Endodermal cell (in vitro differentiated cells): ENCODE results near the gene MAFG. TPM values are rescaled to one million over a fixed set of nuclear protein-coding genes. Genes with fewer than 3 reads are reported as not detected.

Source experiments
- DNase-seq: peaks from one replicate; pipeline ENCODE4 v3.0.0-alpha.2; 2017
- H3K27ac ChIP-seq: 2 replicates; pipeline ENCODE4 v1.5.1; 2013; ENCODE audit warnings: mild to moderate bottlenecking, low read depth, low read length, moderate library complexity
- H3K27me3 ChIP-seq: 2 replicates; pipeline ENCODE4 v1.6.1; 2013; ENCODE audit warnings: mild to moderate bottlenecking, low read length, moderate library complexity; ENCODE audit not compliant: insufficient read depth, control insufficient read depth, poor library complexity, severe bottlenecking
- H3K36me3 ChIP-seq: 2 replicates; pipeline ENCODE4 v1.7.0; 2013; ENCODE audit warnings: mild to moderate bottlenecking, low read length, moderate library complexity; ENCODE audit not compliant: control insufficient read depth, insufficient read depth
- H3K4me1 ChIP-seq: one replicate; pipeline ENCODE4 v1.7.0; 2013; ENCODE audit warnings: low read length; ENCODE audit not compliant: control insufficient read depth, insufficient read depth
- H3K4me3 ChIP-seq: 2 replicates; pipeline ENCODE4 v1.5.1; 2013; ENCODE audit warnings: mild to moderate bottlenecking, low read length, moderate library complexity
- H3K9ac ChIP-seq: 2 replicates; pipeline ENCODE4 v1.6.1; 2013; ENCODE audit warnings: mild to moderate bottlenecking, low read length, moderate library complexity; ENCODE audit not compliant: poor library complexity, severe bottlenecking; ENCODE audit errors: extremely low read depth
- H3K9me3 ChIP-seq: 2 replicates; pipeline ENCODE4 v1.6.1; 2013; ENCODE audit warnings: mild to moderate bottlenecking, low read length, moderate library complexity; ENCODE audit not compliant: control insufficient read depth
- H3K27ac Mint-ChIP-seq: 2 replicates; pipeline ENCODE4 v1.8.0; 2020; ENCODE audit warnings: mixed read lengths
- H3K27me3 Mint-ChIP-seq: 2 replicates; pipeline ENCODE4 v1.8.0; 2021; ENCODE audit warnings: mild to moderate bottlenecking, mixed read lengths; ENCODE audit not compliant: insufficient read depth
- H3K36me3 Mint-ChIP-seq: 2 replicates; pipeline ENCODE4 v1.8.0; 2020; ENCODE audit warnings: low read depth, mixed read lengths
- H3K4me1 Mint-ChIP-seq: 2 replicates; pipeline ENCODE4 v1.8.0; 2020; ENCODE audit warnings: mixed read lengths
- H3K4me3 Mint-ChIP-seq: 2 replicates; pipeline ENCODE4 v1.8.0; 2020; ENCODE audit warnings: mild to moderate bottlenecking, moderate library complexity, mixed read lengths
- H3K9me3 Mint-ChIP-seq: 2 replicates; pipeline ENCODE4 v1.8.0; 2020; ENCODE audit warnings: mild to moderate bottlenecking, mixed read lengths
- CTCF ChIP-seq: fragments of 200-600 bp; sonication (generic); conservative IDR thresholded peaks from 2 replicates; pipeline ENCODE4 v1.5.0; 2021; ENCODE audit warnings: antibody characterized with exemption, mild to moderate bottlenecking
- WGBS, 2 experiments: methylation state at CpG; one replicate each; pipeline versions ENCODE4 v1.1.5 to v1.1.7; 2013; ENCODE audit warnings: missing lambda C conversion rate in 2 of 2, mixed read lengths in 1 of 2; ENCODE audit not compliant: insufficient coverage in 1 of 2, insufficient read length in 1 of 2; 5-methylcytosine and 5-hydroxymethylcytosine counted together
- total RNA-seq, 2 donors: library from RNA; stranded (reverse); fragmentation: NEBNext Ultra II Directional in 1 of 2; extraction: Animal tissue kit (Norgen Biotek cat#: 25700) in 1 of 2; gene quantifications; 2 replicates in 1 of 2; 3 replicates in 1 of 2; pipeline ENCODE4 v1.2.1, GENCODE V29; 2021

The MAFG gene
- total RNA-seq, 2 donors from 2014 or later, result 39.9 to 54.1 TPM

- peak; percentile 88 for DNase-seq
- WGBS, 2 experiments, result 2% methylated on average over 65 of the region's 65 CpGs; no CpG with 5 or more reads in 1 of the 2 experiments
- H3K4me1 ChIP-seq, result no peaks in the 10 kb centered on the region
- Mint-ChIP-seq H3K4me1 (peaks cover 19% of the 10 kb centered on the region), H3K27ac (no peak within 1 kb of the TSS), H3K9me3 (no peaks in the 10 kb centered on the region), H3K36me3 (no peaks in the 10 kb centered on the region), H3K27me3 (peaks cover 61% of the 10 kb centered on the region), H3K4me3 (peak within 1 kb of the TSS; percentile 40)
- H3K27ac ChIP-seq, result no peak within 1 kb of the TSS
- H3K4me3 ChIP-seq, result no peak within 1 kb of the TSS
- TF ChIP-seq CTCF, result peak; percentile 59
- H3K9me3 ChIP-seq, result no peaks in the 10 kb centered on the region
- H3K9ac ChIP-seq, result no peak within 1 kb of the TSS
- no peaks in the 10 kb centered on the region for H3K36me3 ChIP-seq
- H3K27me3 ChIP-seq, result peaks cover 59% of the 10 kb centered on the region
These were observed 33.6 kb upstream of the MAFG start, which contains the start of gene NOTUM for GRCh38 chr17:81961087-81961511. TSS of gene NOTUM (minus strand) at chr17:81961187. CDS start at chr17:81960909, 278 bp downstream.

GRCh38 chr17:81960130-81960958 lies 32.8 kb upstream of the MAFG start:
- peaks cover 59% of the 10 kb centered on the region for H3K27me3 ChIP-seq
- Mint-ChIP-seq H3K27me3 (peaks cover 56% of the 10 kb centered on the region), H3K4me1 (peaks cover 19% of the 10 kb centered on the region), H3K9me3 (no peaks in the 10 kb centered on the region), H3K36me3 (no peaks in the 10 kb centered on the region), H3K4me3 (peak overlapping the region; percentile 40), H3K27ac (no peak overlapping the region)
- TF ChIP-seq CTCF, result no peak
- peak; percentile 84 for DNase-seq
- H3K4me3 ChIP-seq, result no peak overlapping the region
- no peaks in the 10 kb centered on the region for H3K36me3 ChIP-seq
- no peak overlapping the region for H3K27ac ChIP-seq
- H3K9ac ChIP-seq, result no peak overlapping the region
- no peaks in the 10 kb centered on the region for H3K9me3 ChIP-seq
- 4 to 7% methylated on average over 32 to 98 of the region's 98 CpGs for WGBS, 2 experiments
- no peaks in the 10 kb centered on the region for H3K4me1 ChIP-seq

GRCh38 chr17:81959362-81960129 lies 32.0 kb upstream of the MAFG start:
- Histone ChIP-seq H3K9me3 (no peaks in the 10 kb centered on the region), H3K27ac (no peak overlapping the region), H3K4me1 (no peaks in the 10 kb centered on the region), H3K9ac (no peak overlapping the region), H3K4me3 (no peak overlapping the region), H3K36me3 (no peaks in the 10 kb centered on the region), H3K27me3 (peaks cover 55% of the 10 kb centered on the region)
- Mint-ChIP-seq H3K9me3 (no peaks in the 10 kb centered on the region), H3K4me3 (peak overlapping the region; percentile 45), H3K36me3 (no peaks in the 10 kb centered on the region), H3K4me1 (peaks cover 19% of the 10 kb centered on the region), H3K27me3 (peaks cover 52% of the 10 kb centered on the region), H3K27ac (no peak overlapping the region)
- peak; percentile 90 for DNase-seq
- WGBS, 2 experiments, result 7 to 10% methylated on average over 13 to 112 of the region's 112 CpGs
- peak; percentile 62 for TF ChIP-seq CTCF
